Activated CD4-positive, alpha-beta T cell treated with anti-CD3 and anti-CD28 coated beads, Interleukin-2, Interleukin-6, amounts not matched to agents 100 ng/mL and 50 ng/mL, durations not matched to agents 16 hours and 8 hours (primary cell): ENCODE measurements around the gene CPSF4.
A peak's percentile ranks its signal among the peaks of the same experiment; 100 is the strongest.
"Not testable (repeated sequence)": the region's sequence is repeated elsewhere in the genome, so short reads cannot be mapped to it uniquely, and the experiment has no call there.

Experiments
- DNase-seq: peaks from one replicate; pipeline ENCODE4 v3.0.0-alpha.2; 2020

The CPSF4 gene

GRCh38 chr7:99408379-99409191, 30.2 kb upstream of the CPSF4 start, which contains the start of the genes BUD31 and PDAP1:
Gene BUD31 (plus strand): TSS chr7:99408969. CDS start chr7:99411093, 2,124 bp downstream.
Gene PDAP1 (minus strand): TSS chr7:99408597. CDS start chr7:99408548, 49 bp downstream.
- peak; percentile 94 for DNase-seq

- DNase-seq, result no peak
Observed at GRCh38 chr7:99409192-99409572, 29.6 kb upstream of the CPSF4 start.

GRCh38 chr7:99409806-99410205, 28.9 kb upstream of the CPSF4 start:
- DNase-seq, result no peak

GRCh38 chr7:99410635-99411034, 28.1 kb upstream of the CPSF4 start:
- no peak for DNase-seq

GRCh38 chr7:99415513-99416127, 23.1 kb upstream of the CPSF4 start:
- peak; percentile 40 for DNase-seq

GRCh38 chr7:99418260-99418659, 20.5 kb upstream of the CPSF4 start:
- DNase-seq, result no peak

- DNase-seq, result no peak
Observed at GRCh38 chr7:99419323-99420021, 19.3 kb upstream of the CPSF4 start.

GRCh38 chr7:99420213-99420612, 18.5 kb upstream of the CPSF4 start:
- no peak for DNase-seq

- DNase-seq, result no peak
Observed at GRCh38 chr7:99420986-99421385, 17.8 kb upstream of the CPSF4 start.

GRCh38 chr7:99422186-99422585, 16.6 kb upstream of the CPSF4 start:
- no peak for DNase-seq

- DNase-seq, result no peak
Observed at GRCh38 chr7:99422625-99423024, 16.1 kb upstream of the CPSF4 start.

- DNase-seq, result no peak
Observed at GRCh38 chr7:99424932-99425730, 13.6 kb upstream of the CPSF4 start.

- DNase-seq, result no peak
Observed at GRCh38 chr7:99428972-99429566, 9.7 kb upstream of the CPSF4 start.

GRCh38 chr7:99429756-99430155, 9.0 kb upstream of the CPSF4 start:
- no peak for DNase-seq

- DNase-seq, result not testable (repeated sequence)
Observed at GRCh38 chr7:99431756-99432540, 6.8 kb upstream of the CPSF4 start.

GRCh38 chr7:99433158-99433557, 5.6 kb upstream of the CPSF4 start:
- no peak for DNase-seq

- DNase-seq, result no peak
Observed at GRCh38 chr7:99437946-99438572, 684 bp upstream of the CPSF4 start.

GRCh38 chr7:99440195-99440594, 1.5 kb downstream of the CPSF4 start:
- DNase-seq, result no peak

- no peak for DNase-seq
Observed at GRCh38 chr7:99446096-99446495, 7.4 kb downstream of the CPSF4 start.

- no peak for DNase-seq
Observed at GRCh38 chr7:99447943-99448342, 9.2 kb downstream of the CPSF4 start.

GRCh38 chr7:99448855-99449254, 10.1 kb downstream of the CPSF4 start:
- no peak for DNase-seq
